Stimulated activated memory B cell treated with anti-CD40 and anti-IgM and Interleukin-4, amounts not matched to agents 10 μg/mL and 1 μg/mL and 100 μg/mL, for 72 hours (primary cell): ENCODE measurements around the gene IQCM.
A peak's percentile ranks its signal among the peaks of the same experiment; 100 is the strongest.

ENCODE experiments used
- ATAC-seq: fragments of 150-1000 bp; cut with Tn5 transposase; 2 replicates; pipeline ENCODE4 v1.10.0; 2021
- H3K27ac Mint-ChIP-seq: one replicate; pipeline ENCODE4 v1.8.0; 2022; ENCODE audit warnings: mild to moderate bottlenecking, mixed read lengths
- H3K27me3 Mint-ChIP-seq: one replicate; pipeline ENCODE4 v1.8.0; 2022; ENCODE audit warnings: mixed read lengths
- H3K36me3 Mint-ChIP-seq: one replicate; pipeline ENCODE4 v1.8.0; 2022; ENCODE audit warnings: mixed read lengths
- H3K4me1 Mint-ChIP-seq: one replicate; pipeline ENCODE4 v1.8.0; 2022; ENCODE audit warnings: mixed read lengths
- H3K4me3 Mint-ChIP-seq: one replicate; pipeline ENCODE4 v1.8.0; 2022; ENCODE audit warnings: mild to moderate bottlenecking, moderate library complexity, mixed read lengths
- H3K9me3 Mint-ChIP-seq: one replicate; pipeline ENCODE4 v1.8.0; 2022; ENCODE audit warnings: mixed read lengths

IQCM gene

GRCh38 chr4:149708513-149709130, 107.0 kb downstream of the IQCM start:
- Mint-ChIP-seq H3K36me3 (no peaks in the 10 kb centered on the region), H3K4me3 (no peak overlapping the region), H3K27ac (no peak overlapping the region), H3K4me1 (no peaks in the 10 kb centered on the region), H3K27me3 (no peaks in the 10 kb centered on the region), H3K9me3 (no peaks in the 10 kb centered on the region)
- no peak for ATAC-seq

- H3K9me3 Mint-ChIP-seq = no peaks in the 10 kb centered on the region
- no peak overlapping the region for H3K27ac Mint-ChIP-seq
- ATAC-seq = no peak
- H3K4me1 Mint-ChIP-seq = no peaks in the 10 kb centered on the region
- H3K36me3 Mint-ChIP-seq = no peaks in the 10 kb centered on the region
- no peaks in the 10 kb centered on the region for H3K27me3 Mint-ChIP-seq
- no peak overlapping the region for H3K4me3 Mint-ChIP-seq
Observed at GRCh38 chr4:149707862-149708261, 107.8 kb downstream of the IQCM start.

GRCh38 chr4:149706942-149707341, 108.7 kb downstream of the IQCM start:
- Mint-ChIP-seq H3K4me1 (no peaks in the 10 kb centered on the region), H3K27me3 (no peaks in the 10 kb centered on the region), H3K27ac (no peak overlapping the region), H3K36me3 (no peaks in the 10 kb centered on the region), H3K9me3 (peaks cover 3% of the 10 kb centered on the region), H3K4me3 (no peak overlapping the region)
- no peak for ATAC-seq

DNA sequence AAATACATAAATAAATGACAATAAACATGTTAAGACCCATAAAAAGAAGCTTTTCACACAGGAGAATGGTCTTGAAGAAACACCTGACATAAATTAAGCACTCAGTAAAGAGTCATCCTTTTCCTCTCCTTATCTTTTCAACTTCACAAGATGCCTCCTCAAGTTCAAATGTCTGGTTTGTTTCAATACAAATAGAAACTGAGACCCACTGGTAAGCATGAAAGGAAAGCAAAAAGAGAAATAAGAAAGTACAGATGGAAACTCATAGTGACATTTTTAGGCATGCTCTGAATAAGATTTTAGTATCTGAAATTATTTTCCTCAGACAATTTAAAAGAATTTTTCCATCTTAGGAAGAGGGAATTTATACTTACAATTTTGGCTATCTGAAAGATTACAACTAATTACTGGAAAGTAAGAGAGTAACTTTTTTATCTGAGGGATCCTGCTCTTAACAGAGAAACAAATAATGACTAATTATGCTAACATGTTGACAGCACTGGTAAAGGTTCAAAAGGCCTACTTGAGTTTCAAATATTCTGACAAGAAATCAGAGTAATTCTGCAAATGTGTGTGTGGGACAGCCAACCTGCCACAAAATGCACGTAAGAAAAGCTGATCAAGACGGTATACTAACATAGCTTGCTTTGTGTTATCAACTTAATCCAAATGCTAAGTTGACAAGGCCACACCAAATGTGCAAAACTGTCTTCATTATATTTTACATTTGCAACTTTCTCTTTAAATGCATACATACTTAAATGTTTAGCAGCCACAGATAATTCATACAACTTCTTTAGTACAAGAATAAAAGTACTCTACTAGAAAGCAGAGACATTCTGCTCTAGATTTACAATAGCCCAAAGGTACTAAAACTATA, 113.0 kb downstream of the IQCM start:
- H3K27ac Mint-ChIP-seq = no peak overlapping the region
- no peaks in the 10 kb centered on the region for H3K27me3 Mint-ChIP-seq

DNA sequence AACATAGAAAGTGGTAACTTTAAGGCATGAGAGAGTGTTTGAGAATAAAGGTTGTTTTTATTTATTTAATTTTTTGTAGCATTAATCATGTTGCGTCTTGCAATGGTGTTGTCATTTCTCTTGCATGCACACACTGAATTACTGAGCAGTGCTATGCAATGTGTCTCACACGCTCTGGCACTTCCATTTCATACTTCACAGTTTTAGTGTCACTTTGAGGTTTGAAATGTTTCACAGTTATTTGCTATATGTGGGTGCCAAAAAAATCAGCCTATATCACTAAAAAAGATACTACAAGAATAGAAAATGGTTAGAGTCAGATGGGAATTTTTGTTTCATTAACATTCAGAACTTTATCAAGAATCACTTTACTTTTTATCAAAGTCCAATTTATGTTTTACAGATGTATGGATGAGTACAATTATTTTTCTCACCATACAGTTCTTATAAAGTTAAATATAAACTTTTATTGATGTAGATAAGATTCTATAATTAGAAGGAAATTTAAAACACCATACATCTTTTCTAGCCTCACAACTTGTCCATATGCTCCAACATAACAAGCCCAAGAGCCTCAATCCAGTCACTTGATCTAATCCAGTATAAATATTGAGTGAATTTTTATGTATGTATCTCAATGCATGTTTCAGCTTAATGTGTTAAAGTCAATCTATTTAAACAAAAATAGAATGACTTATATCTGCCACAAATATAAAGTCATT, 114.0 kb downstream of the IQCM start:
- Mint-ChIP-seq H3K9me3 (peaks cover 3% of the 10 kb centered on the region), H3K36me3 (no peaks in the 10 kb centered on the region), H3K27me3 (no peaks in the 10 kb centered on the region), H3K27ac (no peak overlapping the region), H3K4me1 (no peaks in the 10 kb centered on the region), H3K4me3 (no peak overlapping the region)
- no peak for ATAC-seq

More for the DNA sequence above, 113.0 kb downstream of the IQCM start:
- Mint-ChIP-seq H3K36me3 (no peaks in the 10 kb centered on the region), H3K4me3 (no peak overlapping the region), H3K9me3 (peaks cover 3% of the 10 kb centered on the region), H3K4me1 (no peaks in the 10 kb centered on the region)
- ATAC-seq = no peak

DNA sequence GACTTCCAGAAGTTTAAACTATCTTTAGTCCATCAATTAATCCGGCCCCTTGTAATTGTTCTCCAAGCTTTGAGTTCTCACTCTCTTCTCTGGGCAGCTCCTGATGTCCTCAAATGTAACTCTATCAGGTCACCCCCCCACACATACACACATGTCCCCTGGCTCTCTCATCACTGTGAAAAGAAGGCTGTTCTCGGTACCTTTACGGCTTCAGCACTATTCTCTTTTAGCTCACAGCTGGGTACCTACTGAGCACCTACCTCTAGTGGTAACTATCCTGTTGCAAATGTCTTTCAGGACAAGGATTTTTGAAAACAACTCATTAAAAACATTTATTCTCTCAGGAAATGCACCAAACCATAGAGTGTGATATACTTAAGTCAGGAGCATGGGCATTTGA, 115.4 kb downstream of the IQCM start:
- Mint-ChIP-seq H3K27ac (no peak overlapping the region), H3K27me3 (no peaks in the 10 kb centered on the region), H3K4me1 (no peaks in the 10 kb centered on the region), H3K36me3 (no peaks in the 10 kb centered on the region), H3K4me3 (no peak overlapping the region), H3K9me3 (peaks cover 3% of the 10 kb centered on the region)
- no peak for ATAC-seq

GRCh38 chr4:149699642-149700041, 116.0 kb downstream of the IQCM start:
- no peak overlapping the region for H3K27ac Mint-ChIP-seq
- H3K4me3 Mint-ChIP-seq = no peak overlapping the region

DNA sequence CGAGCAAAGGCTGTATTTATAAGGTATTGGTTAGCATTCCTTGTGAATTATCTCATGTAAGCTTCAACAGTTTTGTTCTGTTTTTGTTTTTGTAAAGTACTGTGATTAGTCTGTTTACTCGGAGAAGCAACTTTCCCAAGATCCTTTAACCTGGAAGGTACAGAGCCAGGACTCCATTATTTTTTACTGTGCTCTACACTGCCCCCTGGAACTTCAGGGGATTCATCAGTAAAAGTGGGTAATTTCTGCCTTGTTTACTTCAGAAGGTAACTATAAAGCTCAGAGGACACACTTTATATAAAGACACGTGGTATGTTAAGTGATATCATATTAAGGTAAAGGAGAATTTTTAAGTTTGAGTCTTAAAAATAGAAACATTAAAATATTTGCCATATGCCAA, 124.9 kb downstream of the IQCM start:
- Mint-ChIP-seq H3K4me3 (no peak overlapping the region), H3K27ac (no peak overlapping the region), H3K4me1 (no peaks in the 10 kb centered on the region), H3K27me3 (no peaks in the 10 kb centered on the region), H3K36me3 (no peaks in the 10 kb centered on the region), H3K9me3 (peaks cover 4% of the 10 kb centered on the region)
- no peak for ATAC-seq

More at GRCh38 chr4:149699642-149700041, 116.0 kb downstream of the IQCM start:
- Mint-ChIP-seq H3K36me3 (no peaks in the 10 kb centered on the region), H3K27me3 (no peaks in the 10 kb centered on the region), H3K4me1 (no peaks in the 10 kb centered on the region), H3K9me3 (peaks cover 3% of the 10 kb centered on the region)
- no peak for ATAC-seq

DNA sequence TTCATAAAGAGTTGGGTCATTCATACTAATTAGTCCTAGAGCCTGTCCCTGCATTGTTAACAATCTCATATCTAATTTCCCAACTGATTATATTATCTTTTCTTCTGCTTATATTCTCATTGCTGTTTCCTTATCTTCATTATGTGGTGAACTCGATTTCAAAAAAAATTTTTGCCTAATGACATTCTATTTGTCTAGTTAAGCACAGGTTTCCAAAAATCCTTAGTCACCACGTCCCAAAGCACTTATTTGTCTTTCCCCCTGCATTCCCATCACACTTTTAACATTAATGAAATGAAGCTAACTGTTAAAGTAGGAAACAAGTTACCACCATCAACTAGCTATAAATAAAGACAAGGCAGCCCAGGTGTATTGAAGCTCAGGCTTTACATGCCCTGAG, 131.1 kb downstream of the IQCM start:
- Mint-ChIP-seq H3K9me3 (no peaks in the 10 kb centered on the region), H3K36me3 (no peaks in the 10 kb centered on the region), H3K4me1 (no peaks in the 10 kb centered on the region), H3K27ac (no peak overlapping the region), H3K4me3 (no peak overlapping the region), H3K27me3 (no peaks in the 10 kb centered on the region)
- no peak for ATAC-seq

GRCh38 chr4:149676076-149676475, 139.6 kb downstream of the IQCM start:
- ATAC-seq = no peak
- H3K4me1 Mint-ChIP-seq = no peaks in the 10 kb centered on the region
- H3K4me3 Mint-ChIP-seq = no peak overlapping the region
- H3K27me3 Mint-ChIP-seq = no peaks in the 10 kb centered on the region
- peaks cover 17% of the 10 kb centered on the region for H3K9me3 Mint-ChIP-seq
- H3K27ac Mint-ChIP-seq = no peak overlapping the region
- H3K36me3 Mint-ChIP-seq = no peaks in the 10 kb centered on the region

- H3K27me3 Mint-ChIP-seq = no peaks in the 10 kb centered on the region
- H3K27ac Mint-ChIP-seq = no peak overlapping the region
- H3K36me3 Mint-ChIP-seq = no peaks in the 10 kb centered on the region
- ATAC-seq = peak; percentile 45
- peaks cover 5% of the 10 kb centered on the region for H3K9me3 Mint-ChIP-seq
- H3K4me1 Mint-ChIP-seq = no peaks in the 10 kb centered on the region
- H3K4me3 Mint-ChIP-seq = no peak overlapping the region
Observed at GRCh38 chr4:149645790-149646189, 169.9 kb downstream of the IQCM start.

DNA sequence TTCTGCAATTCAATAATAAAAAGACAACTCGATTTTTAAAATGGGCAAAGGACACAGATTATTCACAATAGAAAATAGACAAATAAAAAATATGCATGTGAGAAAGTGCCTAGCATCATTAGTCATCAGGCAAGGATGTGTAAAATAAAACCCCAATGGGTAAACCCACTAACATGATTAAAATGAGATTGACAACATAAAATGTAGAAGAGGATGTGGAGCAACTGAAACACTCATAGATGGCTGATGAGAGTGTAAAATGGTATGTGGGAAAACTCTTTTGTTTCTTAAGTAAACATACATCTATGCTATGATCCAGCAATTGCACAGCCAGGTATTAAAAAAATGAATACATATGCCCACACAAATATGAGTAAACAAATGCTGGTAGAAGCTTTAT, 177.6 kb downstream of the IQCM start:
- ATAC-seq = no peak
- peaks cover 8% of the 10 kb centered on the region for H3K9me3 Mint-ChIP-seq
- no peak overlapping the region for H3K27ac Mint-ChIP-seq
- H3K36me3 Mint-ChIP-seq = no peaks in the 10 kb centered on the region
- no peak overlapping the region for H3K4me3 Mint-ChIP-seq
- no peaks in the 10 kb centered on the region for H3K27me3 Mint-ChIP-seq
- H3K4me1 Mint-ChIP-seq = no peaks in the 10 kb centered on the region

DNA sequence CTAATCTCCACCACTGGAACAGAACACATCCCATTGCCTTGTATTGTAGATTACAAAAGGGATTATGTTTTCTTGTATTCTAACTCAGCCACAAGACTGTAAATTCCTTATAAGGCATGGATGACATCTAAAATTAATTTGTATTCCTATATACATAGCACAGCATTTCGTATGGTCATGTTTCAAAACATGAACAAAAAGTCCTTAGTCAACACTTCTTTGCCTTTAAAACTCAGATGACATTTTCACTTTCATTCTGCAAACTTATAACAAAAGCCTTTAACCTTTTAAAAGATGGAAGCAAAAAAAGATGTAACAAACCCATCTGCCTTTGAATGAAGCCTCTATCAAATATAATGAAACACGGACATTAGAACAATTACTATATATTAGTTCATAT, 181.3 kb downstream of the IQCM start:
- Mint-ChIP-seq H3K27me3 (no peaks in the 10 kb centered on the region), H3K27ac (no peak overlapping the region), H3K36me3 (no peaks in the 10 kb centered on the region), H3K9me3 (peaks cover 8% of the 10 kb centered on the region), H3K4me3 (no peak overlapping the region), H3K4me1 (no peaks in the 10 kb centered on the region)
- ATAC-seq = no peak

GRCh38 chr4:149631629-149632028, 184.0 kb downstream of the IQCM start:
- H3K9me3 Mint-ChIP-seq = peaks cover 14% of the 10 kb centered on the region
- no peaks in the 10 kb centered on the region for H3K27me3 Mint-ChIP-seq
- ATAC-seq = no peak
- no peak overlapping the region for H3K27ac Mint-ChIP-seq
- H3K36me3 Mint-ChIP-seq = no peaks in the 10 kb centered on the region
- H3K4me3 Mint-ChIP-seq = no peak overlapping the region
- no peaks in the 10 kb centered on the region for H3K4me1 Mint-ChIP-seq

DNA sequence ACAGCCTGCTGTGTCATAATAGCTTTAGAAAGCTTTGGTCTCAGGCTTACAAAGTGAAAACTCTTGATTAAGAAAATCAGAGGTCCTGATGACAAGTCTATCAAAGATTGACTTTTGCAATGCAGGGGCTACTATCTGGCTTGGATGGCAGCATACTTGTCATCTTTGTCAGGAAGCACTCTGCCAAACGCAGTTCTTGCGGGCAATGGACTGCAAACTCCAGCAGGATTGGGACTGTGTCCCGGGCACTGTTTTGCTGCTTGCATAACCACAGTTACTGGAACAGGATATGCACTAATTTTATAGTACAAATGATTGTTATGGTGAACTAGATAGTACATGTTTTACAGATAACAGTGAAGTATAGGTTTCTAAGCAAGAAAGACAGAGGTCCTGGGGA, 185.6 kb downstream of the IQCM start:
- H3K4me3 Mint-ChIP-seq = no peak overlapping the region
- no peak for ATAC-seq
- H3K9me3 Mint-ChIP-seq = peaks cover 9% of the 10 kb centered on the region
- no peaks in the 10 kb centered on the region for H3K27me3 Mint-ChIP-seq
- H3K36me3 Mint-ChIP-seq = no peaks in the 10 kb centered on the region
- H3K27ac Mint-ChIP-seq = no peak overlapping the region
- no peaks in the 10 kb centered on the region for H3K4me1 Mint-ChIP-seq
